ENCODE measurements around the gene LIN52.

The LIN52 gene, protein sequence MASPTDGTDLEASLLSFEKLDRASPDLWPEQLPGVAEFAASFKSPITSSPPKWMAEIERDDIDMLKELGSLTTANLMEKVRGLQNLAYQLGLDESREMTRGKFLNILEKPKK

DNA sequence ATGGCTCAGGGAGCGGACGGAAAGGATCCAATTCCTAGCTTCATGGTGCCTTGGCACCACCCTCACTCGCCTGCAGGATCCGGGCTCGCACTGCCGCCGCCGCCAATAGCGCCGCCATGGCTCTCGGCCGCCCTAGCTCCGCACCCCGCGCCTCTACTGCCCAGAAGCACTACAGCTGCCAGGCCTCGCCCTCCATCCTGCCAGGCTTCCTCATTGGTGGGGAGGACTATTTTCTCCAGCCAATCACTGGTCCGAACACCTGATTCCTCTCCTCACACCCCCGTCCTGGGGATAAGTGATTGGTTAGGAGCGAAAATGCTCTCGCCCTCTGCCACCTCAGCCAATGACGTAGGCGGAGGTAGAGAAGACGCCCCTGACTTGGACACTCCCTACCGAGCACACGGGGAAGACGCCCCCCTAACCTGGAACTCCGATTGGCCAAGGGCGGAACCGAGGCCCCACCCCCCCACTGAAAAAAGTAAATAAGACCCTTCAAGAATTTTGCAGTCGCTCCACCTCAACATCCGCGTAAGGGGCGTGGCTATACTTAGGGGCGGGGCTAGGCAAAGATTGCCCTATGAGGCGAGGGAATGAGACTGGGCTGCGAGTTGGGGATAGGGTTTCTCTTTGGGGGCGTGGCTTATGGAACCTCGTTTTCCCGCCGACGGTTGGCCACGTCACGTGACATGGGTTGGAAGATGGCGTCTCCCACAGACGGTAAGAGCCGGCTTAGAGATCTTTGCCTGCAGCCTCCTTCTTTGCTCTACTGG is at the start of gene LIN52, which contains the start of gene ALDH6A1:
TSS of gene LIN52 (plus strand) at position 680 of the 770 bp plus-strand sequence. CDS start at position 699, 19 bp downstream.
TSS of gene ALDH6A1 (minus strand) at position 177 of the 770 bp plus-strand sequence. CDS start at position 118, 59 bp downstream.
- FAIRE-seq = peak; percentile 91

- FAIRE-seq = no peak
Measured at GRCh38 chr14:74035556-74035955, 49.2 kb upstream of the LIN52 start.

GRCh38 chr14:74038020-74038859 is 46.5 kb upstream of the LIN52 start:
- FAIRE-seq = peak; percentile 99

DNA sequence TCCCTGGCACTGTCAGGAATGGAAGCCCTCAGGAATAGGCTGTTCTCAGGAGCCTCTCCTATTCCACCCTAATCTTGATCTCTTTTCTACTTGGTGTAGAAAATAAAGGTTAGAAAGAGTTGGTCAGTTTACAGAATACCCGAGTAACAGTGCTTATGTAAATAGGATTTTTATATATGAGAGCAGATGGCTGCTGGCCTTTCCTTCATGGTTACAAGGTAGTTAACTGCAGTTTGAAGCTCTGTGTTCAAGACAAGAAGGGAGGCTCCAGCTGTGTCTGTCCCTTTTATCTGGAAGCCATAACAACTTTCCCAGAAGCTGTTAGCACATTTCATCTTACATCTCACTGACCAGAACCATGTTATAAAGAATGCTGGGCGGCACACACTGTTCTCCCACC is 42.5 kb upstream of the LIN52 start:
- no peak for FAIRE-seq

- FAIRE-seq = no peak
Measured at GRCh38 chr14:74045522-74045921, 39.2 kb upstream of the LIN52 start.

GRCh38 chr14:74048281-74048680 is 36.5 kb upstream of the LIN52 start:
- FAIRE-seq = no peak

DNA sequence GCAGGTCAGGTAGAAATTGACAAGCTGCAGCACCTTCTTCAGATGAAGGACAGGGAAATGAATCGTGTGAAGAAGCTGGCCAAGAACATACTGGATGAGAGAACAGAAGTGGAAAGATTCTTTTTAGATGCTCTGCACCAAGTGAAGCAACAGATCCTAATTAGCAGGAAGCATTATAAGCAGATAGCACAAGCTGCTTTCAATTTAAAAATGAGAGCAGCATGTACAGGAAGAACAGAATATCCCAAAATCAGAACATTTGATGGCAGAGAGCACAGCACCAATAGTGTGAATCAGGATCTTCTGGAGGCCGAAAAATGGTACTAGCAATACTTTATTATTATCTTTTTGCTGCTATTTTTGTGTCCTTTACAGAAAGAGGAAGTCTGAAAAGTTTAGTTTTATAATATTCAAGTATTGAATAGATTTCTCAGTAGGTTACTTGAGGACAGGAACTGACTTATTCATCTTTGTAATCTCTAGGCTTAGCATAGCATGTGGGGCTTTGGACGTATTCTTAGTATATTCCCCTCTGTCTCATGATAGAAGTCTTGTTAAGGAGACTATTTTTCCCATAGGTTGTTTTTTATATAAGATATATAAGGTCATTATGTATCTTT is 34.8 kb upstream of the LIN52 start:
- no peak for FAIRE-seq

DNA sequence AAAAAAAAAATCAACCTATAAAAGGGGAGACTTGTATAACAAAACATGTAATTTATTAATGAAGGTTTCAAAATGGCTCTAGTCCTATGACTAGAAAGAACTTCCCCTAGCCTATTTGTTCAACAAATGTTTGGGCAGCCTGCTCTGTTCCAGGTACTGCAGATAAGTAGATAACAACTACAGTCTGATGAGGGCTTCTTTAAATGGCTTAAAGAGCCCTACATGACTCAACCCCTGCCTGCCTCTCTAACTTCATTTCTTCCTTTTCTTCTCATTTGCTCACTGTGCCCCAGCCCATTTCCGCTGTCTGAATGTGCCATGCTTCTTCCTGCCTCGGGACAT is 22.0 kb upstream of the LIN52 start:
- FAIRE-seq = no peak

GRCh38 chr14:74064426-74064825 is 20.3 kb upstream of the LIN52 start:
- no peak for FAIRE-seq

- no peak for FAIRE-seq
Measured at GRCh38 chr14:74064883-74065282, 19.9 kb upstream of the LIN52 start.

DNA sequence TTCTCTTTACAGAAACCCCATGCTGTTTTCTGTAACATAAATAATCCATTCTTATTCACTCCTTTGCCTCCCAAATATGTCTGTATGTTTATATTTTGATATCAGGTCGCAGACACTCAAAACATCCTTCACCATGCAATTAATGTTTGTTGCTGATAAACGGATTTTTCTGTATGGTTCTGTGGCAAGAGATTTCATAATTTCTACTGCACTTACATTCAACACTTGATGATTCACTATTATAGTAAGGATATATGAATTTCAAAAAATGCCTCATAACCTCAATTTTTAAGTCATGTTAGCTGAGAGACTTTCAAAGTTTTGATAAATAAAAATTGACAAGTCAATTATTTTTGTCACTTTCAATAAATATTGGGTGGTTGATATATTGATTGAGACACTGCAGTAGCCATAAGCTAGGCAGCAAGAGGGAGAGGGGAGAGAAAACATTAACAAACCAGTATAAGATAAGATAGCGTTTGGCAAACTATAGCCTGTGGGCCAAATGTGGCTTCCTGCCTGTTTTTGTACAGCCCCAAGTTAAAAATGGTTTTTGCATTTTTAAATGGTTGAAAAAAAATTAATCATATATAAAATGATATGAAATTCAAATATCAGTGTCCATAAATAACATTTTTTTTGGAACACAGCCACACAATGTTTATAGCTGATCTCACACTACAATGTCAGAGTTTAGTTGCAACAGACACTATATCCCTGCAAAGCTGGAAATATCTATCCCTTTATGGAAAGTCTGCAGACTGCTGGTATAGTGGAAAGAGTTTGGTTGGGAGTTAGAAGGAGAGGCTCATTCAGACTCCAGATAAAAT is 18.8 kb upstream of the LIN52 start:
- no peak for FAIRE-seq

GRCh38 chr14:74077401-74077800 is 7.4 kb upstream of the LIN52 start:
- no peak for FAIRE-seq

DNA sequence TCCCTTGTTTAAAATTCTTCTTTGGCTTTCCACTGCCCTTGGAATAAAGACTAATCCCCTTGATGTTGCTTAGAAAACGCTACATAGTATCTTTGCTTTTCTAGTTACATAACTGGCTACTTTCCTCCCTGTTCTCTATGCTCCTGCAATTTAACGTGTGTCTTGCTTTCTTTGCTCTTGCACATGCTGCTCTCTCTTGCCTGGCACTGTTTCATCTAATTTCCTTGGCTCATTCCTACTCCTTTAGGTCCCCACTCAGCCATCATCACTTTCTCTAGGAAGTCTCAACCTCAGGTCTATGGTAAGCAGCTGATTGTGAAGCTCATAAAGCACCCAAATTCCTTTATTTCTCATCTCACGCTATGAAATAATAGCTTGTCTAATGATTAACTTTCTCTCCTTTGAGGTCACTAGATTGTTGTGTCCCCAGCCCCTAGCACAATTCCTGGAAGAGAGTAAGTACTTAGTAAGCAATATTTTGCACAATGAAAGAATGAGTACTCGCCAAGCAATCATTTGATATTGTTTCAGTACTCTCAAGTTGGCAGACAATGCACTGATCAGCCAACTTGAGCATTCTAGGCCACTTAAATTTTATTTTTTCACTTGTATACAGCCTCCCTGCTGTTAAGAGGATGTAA is 3.8 kb upstream of the LIN52 start:
- FAIRE-seq = no peak

DNA sequence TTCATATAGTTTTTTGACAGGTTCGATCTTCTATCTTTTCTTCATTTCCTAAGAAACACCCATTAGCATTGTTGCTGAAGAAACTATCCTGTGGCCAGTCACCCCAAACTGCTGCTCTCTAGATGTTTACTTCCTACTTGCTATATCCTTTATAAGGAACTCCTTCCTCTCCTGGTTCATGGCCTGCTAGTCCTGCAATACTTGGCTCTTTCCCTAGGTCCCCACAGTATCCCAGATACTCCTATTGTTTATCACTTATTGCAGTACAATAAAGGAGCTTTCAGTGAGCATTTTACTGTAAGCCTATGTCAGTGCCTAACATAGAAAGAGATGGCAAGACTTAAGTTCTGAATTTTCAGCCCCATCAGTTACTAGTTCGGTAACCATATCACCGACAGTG is 3.3 kb upstream of the LIN52 start:
- FAIRE-seq = no peak

GRCh38 chr14:74083161-74083560 is 1.6 kb upstream of the LIN52 start:
- no peak for FAIRE-seq

DNA sequence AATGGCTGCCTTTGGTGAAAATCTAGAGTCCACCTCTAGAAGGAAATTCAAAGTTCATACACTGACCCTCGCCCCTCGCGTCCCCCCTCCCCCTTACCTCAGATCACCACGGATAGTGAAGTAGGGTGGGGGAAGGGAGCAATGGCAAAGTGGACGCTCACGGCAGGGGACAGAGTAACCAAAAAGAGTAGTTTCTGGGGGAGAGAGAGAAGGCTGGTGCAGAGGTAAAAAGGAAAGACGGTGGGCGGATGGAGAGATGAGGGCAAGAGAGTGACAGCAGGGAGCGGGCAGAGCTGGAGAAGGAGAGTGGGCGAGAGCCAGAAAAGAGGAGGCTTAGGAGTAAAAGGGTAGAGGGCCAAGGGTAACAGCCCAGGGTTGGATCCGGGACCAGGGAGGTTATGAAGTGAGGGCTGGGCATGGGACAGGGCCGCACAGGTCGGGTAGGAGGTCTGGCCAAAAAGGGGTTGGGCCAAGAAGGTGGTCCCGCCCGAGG is 926 bp upstream of the LIN52 start:
- FAIRE-seq = no peak

DNA sequence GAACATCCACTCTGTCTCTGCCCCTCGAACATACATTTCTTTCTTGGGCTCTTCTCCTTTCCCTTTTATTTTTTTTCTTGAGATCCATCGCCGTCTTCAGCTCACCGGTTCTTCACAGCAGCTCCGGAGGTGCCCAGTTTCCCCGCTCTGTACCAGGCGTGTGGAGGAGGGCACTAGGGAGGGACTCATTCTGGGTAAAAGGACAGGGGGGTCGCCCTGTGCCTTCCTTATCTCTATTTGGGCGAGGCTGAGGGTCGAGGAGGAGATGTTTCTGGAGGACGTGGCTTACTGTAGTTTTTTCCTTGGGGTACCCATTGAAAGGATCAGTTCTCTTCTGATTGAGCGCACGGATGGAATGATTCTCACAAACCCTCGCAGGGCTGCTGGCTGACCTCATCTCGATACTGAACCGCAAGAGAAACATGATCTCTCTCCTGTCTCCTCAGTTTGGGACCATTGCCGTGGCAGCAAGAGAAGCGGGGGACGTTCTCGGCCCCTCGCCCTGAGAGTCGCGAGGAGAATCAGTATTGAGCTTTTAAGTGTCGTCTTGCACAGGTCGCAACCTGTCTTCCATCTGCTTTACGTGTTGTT is 386 bp downstream of the LIN52 start:
- no peak for FAIRE-seq

GRCh38 chr14:74085828-74086227 is 1.1 kb downstream of the LIN52 start:
- FAIRE-seq = no peak

- FAIRE-seq = no peak
Measured at GRCh38 chr14:74089251-74090020, 4.7 kb downstream of the LIN52 start.

GRCh38 chr14:74105381-74105780 is 20.6 kb downstream of the LIN52 start:
- no peak for FAIRE-seq

DNA sequence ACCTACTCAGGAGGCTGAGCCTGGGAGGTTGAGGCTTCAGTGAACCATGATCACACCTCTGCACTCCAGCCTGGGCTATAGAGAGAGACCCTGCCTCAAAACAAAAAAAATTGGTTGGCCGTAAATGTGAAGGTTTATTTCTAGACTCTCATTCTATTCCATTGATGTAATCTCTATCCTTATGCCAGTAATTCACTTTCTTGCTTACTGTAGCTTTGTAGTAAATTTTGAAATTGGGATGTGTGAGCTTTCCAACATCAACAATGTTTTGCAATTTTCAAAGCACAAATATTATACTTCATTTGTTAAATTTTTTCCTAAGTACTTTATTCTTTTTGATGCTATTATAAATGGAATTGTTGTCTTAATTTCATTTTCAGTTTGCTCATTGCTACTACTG is 24.6 kb downstream of the LIN52 start:
- no peak for FAIRE-seq
